Measurements from ENCODE around the gene FBXW7.

FBXW7 gene

DNA sequence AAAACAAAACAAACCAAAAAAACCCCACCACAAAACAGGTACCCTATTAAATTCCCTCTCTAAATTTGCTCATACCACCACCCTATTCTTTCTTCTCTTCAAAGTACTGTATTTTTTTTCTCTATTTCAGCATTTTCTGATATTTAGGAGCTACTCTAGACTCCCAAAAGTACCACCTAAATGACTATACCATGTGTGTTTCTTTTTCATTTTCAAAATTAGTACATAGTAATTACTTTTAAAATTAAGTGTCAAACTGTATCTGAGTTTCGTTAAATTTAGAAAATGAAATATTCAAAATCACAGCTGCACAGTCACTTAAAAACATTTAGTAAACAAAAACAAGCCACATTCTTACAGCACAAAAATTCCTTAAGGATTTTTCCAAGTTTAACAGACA is 161.7 kb downstream of the FBXW7 start:
- DNase-seq (ENCODE audit: low read depth, low spot score) = no peak

DNA sequence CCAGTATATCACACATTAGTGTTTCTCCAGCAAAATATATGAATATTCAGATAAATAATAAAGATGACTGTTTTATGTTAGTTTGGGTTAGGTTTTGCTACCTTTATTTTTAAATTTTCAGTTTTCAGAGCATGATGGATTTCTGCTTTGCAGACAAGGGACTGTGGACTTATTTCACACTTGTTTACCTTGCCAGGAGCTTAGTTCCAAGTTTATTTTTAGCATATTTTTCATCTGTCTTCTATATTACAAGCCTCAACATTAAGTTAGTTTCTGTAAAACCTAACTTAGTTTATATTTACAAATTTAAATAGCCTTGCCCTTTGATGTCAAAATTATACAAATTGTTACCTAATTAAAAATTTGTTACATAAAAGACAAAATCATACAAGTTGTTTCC is 163.4 kb downstream of the FBXW7 start:
- no peak for DNase-seq (ENCODE audit: low read depth, low spot score)

DNA sequence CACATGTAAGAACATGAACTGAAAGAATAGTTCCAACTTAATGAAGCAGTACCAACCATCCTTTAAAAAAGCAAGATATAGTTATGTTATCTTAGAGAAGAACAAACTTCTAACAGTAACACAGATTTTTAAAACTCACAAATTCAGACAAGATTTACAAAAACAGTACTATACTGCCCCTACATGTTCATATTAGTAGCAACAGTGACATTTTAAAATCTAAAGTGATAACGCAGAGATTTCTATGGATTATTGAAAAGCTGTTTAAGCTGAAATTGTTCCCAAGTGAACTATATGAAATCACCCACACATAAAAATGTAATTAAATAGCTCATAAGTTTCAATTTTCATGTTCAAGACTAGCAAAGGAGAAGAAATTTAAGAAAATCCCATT is 166.0 kb downstream of the FBXW7 start:
- no peak for DNase-seq (ENCODE audit: low read depth, low spot score)

DNA sequence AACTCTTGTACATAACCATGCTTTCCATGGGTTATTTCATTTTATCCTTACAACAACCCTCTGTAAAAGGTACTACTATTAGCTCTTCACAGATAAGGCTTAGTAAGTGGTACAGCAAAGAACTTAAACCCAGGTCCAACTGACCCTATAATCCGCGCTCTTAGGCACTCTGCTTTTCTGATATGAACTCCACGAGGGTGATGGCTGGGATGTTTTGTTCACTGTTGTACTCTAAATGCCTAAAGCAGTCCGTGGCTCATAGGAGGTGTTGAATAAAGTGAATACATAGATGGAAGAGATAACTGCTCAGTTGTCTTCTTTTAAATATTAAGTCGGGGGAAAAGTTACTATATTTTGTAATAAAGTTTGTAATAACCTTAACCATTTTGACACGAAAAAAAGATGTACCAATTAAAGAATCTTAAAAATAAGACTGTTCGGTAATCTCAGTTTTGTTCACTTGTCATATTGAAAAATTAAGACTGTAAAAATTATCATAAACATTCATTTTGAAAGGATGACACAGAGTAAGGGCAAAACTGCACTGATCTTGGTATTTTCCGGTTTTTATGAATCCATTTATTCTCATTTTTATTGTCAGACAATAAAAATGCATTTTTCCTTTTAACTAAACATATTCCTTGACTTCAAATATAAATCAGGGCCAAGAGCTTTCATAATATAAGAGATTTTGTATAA is 166.5 kb downstream of the FBXW7 start:
- no peak for DNase-seq (ENCODE audit: low read depth, low spot score)

DNA sequence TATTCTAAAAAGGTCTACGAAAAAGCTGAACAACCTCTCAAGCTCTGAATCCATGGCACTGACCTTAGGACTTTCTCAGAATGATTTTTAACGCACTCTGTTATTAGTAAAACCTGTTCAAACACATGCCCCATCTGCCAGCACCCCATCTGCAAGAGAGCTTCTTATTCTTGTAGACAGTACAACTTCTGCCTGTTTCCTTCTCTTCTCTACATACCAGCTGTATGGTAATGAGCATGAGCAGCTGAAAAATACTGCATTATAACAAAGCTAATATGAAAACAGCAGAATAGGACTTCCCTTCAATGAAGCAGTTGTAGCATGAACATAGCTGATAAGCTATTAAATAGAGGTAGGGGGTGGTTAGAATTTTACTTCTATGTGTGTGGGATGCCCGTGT is 167.9 kb downstream of the FBXW7 start:
- DNase-seq (ENCODE audit: low read depth, low spot score) = no peak

DNA sequence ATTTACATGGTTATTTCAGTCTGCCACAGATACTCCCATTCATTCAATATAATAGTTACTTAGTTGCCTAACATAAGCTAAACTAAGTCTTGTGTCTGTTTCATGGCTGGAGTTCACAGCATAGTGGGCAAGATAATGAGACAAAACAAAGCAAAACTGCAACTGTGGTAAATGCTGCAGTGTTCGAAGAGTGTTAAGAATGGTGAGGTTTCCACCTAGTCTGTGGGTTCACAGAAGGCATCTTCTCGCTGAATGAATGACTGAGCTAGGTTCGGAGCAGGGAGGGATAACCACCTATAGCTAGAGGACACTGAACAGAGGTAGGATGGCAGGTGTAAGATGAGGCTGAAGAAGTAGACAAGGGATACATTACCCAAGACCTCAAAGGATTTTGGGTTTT is 171.0 kb downstream of the FBXW7 start:
- DNase-seq (ENCODE audit: low read depth, low spot score) = no peak

DNA sequence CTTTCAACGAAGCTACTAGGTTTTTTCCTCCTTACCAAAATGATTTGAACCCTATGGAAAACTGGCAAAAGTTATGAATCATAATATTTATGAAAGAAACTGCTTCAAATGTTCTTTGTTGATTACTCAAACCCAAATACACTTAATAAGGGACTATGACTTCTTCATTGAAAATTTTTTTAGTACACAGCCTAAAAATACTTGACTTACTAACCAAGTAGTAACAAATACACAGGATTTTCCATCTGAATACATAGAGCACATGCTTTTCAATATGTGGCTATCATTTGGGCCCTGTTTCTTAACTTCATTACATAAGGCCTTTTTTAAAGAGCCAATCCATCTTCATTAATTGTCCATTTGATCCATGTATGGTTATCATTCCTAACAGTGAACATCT is 171.5 kb downstream of the FBXW7 start:
- no peak for DNase-seq (ENCODE audit: low read depth, low spot score)

DNA sequence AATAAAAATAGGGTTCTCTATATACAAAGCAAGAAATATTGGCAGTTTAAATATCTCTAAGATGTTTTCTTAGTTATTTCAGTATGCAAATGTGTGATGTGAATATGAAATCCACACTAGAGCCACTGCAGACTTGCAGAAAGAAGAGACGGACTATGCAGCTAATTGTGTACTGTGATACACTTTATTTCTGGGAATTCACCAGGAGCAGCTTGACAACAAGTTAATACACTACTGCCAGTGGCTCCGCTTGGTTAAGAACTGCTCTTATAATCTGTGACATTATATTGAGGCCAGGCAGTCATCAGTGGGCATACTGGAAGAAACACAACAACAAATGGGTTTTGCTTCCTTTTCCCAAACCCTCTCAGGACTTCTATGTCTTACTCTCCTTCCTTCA is 172.0 kb downstream of the FBXW7 start:
- DNase-seq (ENCODE audit: low read depth, low spot score) = no peak

DNA sequence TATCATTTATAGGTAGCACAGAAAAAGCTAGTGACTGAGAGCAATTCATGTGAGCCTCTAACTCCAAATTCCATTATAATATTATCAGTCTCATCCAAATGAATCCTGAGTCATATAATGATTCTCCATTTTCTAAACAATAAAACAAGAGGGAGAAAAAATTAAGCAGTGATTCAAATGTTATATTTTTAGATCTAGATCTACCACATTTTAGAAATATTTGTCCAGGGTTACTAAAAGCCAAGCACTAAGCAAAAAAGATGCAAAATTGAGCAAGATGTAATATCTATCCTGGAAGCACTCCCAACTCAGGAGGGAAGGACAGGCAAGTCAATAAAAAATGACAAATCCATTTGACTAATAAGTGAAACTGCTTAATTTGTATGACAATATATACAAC is 172.8 kb downstream of the FBXW7 start:
- no peak for DNase-seq (ENCODE audit: low read depth, low spot score)

DNA sequence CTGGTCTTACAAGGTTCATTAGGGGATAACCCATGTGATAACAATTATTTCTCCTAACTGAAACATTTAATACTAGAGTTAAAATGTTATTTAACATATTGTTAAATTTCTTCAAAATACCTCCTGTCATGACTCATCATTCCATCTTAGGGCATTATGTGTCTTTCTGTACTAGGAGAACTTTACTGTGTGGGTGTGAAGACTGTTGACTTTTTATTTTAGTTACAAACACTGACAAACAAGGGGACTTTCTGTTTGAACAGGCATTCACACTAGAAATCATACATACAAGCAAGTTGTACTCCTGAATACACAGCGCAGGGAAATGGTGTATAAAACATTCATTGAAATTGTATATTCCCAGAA is 175.9 kb downstream of the FBXW7 start:
- DNase-seq (ENCODE audit: low read depth, low spot score) = peak; percentile 17

DNA sequence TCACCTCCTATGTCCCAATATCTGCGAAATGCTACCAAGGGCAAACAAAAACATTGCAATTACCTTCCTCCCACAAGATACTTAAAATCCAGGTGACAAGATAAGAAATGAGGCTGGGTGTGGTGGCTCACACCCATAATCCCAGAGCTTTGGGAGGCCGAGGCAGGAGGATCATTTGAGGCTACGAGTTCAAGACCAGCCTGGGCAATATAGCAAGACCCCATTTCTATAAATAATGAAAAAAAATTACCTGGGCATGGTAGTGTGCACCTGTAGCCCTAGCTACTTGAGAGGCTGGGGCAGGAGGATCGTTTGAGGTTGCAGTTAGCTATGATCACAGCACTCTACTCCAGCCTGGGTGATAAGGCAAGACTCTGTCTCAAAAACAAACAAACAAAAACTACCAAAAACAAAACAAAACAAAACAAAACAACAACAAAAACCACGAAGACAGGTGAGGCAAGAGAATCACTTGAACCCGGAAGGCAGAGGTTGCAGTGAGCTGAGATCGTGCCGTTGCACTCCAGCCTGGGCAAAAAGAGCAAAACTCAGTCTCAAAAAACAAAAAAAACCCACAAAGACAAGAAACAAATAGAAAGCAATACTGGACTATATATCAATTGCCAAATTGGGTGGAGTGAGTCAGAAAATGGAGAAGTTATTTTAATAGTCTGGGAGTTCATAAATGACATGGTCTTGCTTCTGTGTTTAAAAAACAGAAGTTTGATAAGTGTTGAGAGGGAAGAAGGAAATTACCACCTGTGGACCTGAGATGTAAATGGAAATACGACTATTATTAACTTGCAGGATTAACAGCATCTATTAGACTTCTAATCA is 176.5 kb downstream of the FBXW7 start:
- DNase-seq (ENCODE audit: low read depth, low spot score) = no peak

DNA sequence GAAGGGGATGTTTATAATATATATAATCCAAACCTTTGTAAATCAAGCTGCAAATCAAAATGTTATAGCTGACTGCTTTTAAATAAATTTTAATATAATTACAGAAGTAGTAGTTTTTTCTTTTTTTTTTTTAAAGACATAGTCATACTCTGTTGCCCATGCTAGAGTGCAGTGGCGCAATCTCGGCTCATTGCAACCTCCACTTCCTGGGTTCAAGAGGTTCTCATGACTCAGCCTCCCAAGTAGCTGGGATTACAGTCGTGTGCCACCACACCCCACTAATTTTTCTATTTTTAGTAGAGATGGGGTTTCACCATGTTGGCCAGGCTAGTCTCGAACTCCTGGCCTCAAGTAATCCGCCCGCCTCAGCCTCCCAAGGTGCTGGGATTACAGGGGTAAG is 178.7 kb downstream of the FBXW7 start:
- DNase-seq (ENCODE audit: low read depth, low spot score) = no peak

DNA sequence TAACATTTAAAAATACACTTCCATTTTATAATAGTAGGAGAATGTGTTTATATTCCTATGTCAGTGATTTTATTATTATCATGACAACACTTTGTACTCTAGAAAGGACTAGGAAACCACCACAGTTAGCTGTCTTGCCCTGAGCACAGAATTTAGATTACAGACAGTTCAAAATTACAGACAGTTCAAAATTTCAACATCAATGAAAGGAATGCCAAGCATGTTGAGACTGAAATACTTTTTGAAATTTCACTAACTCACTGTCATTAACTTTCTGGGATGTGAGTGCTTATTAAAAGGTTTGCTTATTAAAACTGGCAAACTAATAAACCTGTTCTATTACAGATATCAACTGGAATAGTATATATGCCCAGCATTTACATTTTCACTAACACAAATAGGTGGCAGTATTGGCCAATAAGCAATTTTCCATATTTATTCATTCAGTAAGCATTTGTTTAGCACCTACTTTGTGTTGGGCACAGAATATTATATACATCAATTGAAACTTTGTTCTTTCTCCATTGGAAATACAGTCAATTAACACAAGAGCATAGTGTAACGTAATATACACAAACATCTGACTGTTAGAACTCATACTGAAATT is 179.4 kb downstream of the FBXW7 start:
- DNase-seq (ENCODE audit: low read depth, low spot score) = peak; percentile 32

DNA sequence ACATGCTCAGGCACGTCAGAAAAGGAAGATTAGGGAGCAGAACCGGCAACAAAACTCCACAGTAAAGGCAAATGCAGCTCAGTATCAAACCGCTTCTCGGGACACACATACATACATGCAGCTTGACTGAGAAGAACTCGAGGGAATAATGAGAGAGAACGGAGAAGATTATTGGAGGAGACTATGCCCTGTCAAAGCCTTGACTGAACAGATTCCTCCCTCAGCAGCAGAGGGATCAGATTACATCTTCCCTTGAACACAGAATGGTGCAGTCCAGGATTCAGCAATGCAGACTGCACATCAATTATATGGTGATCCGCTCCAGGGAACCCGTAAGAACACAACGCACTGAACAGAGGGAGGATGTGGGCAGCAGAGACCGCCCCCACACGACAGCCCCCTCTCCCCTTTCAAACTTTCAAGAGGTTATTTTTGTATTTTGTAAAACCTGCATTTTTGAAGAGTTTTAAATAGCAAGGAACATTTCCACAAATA is 183.2 kb downstream of the FBXW7 start:
- peak; percentile 93 for DNase-seq (ENCODE audit: low read depth, low spot score)

DNA sequence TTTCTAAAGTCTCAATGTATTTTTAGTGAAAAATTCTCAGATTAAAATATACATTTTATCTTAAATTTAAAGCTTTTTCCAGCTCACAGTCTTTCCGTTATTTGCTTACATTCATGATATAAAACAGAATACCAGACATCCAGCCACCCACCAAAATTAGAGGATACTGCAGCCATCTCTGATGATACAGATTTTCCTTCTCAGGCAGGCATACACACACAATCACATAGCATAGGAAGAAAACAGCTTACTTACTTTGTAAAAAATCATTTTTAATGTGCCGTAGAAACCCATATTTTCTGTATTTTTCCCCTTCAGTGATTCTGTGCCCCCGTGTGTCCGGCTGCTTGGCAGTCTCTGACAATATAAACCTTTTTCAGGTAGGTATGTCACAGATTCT is 183.7 kb downstream of the FBXW7 start:
- no peak for DNase-seq (ENCODE audit: low read depth, low spot score)

DNA sequence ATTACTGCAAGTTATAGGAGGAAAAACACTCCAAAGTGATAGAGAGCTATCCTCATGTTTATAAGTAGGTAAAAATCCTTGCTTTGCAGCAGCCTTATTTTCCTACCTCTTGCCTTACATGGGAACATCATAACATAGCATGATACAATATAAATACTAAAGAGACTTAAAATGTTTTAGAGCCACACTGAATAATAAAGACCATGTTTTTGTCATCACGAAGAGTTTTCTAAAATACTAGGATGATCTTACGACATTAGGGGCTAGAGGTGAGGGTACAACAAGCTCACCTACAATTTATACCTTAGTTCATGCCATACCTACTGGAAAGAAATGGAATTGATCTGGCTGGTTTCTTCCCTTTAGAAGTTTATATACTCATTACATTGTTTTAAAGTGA is 184.8 kb downstream of the FBXW7 start:
- DNase-seq (ENCODE audit: low read depth, low spot score) = no peak

DNA sequence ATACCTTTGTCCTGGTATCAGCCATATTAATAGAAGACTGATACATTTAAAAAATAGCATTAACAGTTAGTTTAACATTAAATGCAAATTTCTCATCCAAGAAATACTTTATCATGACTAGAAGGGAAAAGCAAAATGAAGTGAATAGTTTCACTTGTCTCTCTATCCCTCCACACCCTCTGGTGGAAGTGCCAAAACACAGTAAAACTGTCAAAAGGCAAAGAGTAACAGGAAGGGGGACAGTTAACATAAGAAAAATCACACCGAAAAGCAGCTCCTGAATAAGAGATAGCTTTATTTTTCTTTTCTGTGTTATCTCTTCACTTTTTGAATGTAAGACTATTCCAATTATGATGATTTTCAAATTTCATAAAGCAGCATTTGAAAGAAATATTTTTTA is 187.2 kb downstream of the FBXW7 start:
- DNase-seq (ENCODE audit: low read depth, low spot score) = peak; percentile 39

DNA sequence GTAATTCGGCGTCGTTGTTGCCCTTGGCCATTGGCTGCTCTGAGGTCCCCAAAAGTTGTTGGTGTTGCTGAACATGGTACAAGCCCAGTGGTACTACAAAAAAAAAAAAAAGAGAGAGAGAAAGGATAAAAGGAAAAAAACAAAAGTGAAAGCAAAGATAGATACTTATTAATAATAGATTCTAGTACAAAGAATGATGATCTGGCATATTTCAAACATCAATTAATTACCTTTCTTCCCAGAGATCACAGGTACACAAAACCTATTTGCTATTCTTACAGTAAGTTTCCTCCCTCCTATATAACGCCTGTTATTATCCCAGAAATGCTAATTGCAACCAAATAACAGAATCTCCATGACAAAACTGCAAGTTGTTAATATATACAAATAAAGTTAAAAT is 188.9 kb downstream of the FBXW7 start:
- no peak for DNase-seq (ENCODE audit: low read depth, low spot score)

DNA sequence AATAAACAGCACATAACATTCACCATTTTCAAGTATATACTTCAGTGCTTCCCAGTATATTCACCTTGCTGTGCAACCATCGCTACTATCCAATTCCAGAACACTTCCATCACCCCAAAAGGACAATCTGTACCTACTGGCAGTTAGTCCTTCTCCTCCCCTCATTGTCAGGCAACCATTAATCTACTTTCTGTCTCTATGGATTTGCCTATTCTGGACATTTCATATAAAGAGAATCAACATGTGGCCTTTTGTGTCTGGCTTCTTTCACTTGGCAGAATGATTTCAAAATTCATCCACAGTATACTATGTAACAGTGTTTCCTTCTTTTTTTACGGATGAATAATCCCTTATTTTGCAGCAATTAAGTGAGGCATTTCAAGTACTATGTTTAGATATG is 189.4 kb downstream of the FBXW7 start:
- DNase-seq (ENCODE audit: low read depth, low spot score) = no peak

DNA sequence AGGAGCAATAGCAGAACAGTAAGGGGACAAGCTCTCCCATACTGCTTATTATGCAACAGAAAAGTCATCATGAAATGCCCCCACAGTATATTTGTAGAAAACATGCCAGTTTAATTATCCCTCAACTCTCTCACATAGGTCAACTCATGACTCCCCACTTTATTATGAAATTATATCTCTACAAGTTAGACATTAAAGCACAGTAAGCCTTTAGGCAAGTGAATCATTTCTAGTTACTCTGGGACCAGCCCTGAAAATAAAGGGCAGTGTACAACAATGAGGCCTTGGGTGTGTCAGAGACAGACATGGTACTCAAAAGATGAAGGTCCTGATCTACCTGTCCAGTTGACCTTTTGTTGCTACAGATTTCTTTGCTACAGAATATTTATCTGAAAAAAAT is 191.9 kb downstream of the FBXW7 start:
- DNase-seq (ENCODE audit: low read depth, low spot score) = no peak

DNA sequence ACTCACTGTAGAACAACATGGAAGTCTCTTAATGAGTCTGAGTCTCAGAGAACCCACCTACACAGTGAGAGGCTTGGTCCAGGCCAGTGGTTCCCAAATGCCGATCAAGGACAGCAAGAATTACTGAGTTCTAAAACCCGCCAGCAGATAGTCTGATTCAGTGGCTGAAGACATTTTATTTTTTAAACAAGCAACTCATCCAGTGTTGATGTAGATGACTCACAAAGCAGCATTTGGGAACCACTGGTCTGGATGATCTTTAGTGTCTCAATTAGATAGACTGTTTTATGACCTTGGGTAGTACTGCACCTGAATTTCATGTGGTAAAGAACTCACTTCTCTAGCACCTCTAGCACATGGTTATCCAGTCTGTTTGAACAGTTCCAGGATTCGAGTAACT is 193.6 kb downstream of the FBXW7 start:
- DNase-seq (ENCODE audit: low read depth, low spot score) = no peak

DNA sequence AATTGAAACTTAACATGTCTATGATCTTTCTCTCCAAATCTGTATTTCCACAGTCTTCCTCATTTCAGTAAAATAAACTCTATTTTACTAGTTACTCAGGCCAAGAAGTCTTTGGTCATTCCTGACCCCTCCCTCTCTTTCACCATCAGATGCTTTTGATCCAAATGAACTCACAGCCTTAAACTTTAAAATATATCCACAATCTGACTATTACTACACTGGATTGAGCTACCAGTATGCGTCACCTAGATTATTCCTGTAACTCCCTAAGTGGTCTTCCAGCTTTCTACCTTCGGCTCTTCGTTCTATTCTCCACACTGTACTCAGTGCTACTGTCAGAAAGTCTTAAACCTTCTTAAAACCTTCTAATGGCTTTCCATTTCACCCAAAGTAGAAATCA is 195.1 kb downstream of the FBXW7 start:
- no peak for DNase-seq (ENCODE audit: low read depth, low spot score)

DNA sequence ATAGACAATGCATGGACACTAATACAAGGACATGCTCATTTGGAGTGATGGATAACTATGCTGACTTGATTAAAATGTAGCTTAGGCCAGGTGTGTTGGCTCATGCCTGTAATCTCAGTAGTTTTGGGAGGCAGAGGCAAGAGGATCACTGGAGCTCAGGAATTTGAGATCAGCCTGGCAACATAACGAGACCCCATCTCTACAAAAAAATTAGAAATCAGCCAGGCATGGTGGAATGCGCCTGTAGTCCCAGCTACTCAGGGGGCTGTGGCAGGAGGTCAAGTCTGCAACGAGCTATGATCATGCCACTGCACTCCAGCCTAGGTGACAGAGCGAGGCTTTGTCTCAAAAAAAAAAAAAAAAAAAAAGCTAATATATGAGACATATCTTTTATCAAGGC is 196.3 kb downstream of the FBXW7 start:
- no peak for DNase-seq (ENCODE audit: low read depth, low spot score)

Measured in astrocyte of the hippocampus (primary cell).